Panc1 (cell line): ENCODE results near the gene SPAG4. TPM values are rescaled to one million over a fixed set of nuclear protein-coding genes. Genes with fewer than 3 reads are reported as not detected.
A peak's percentile ranks its signal among the peaks of the same experiment; 100 is the strongest.

Experiments used
- ATAC-seq: fragments of 200-7000 bp; cut with Tn5 transposase; 2 replicates; pipeline ENCODE4 v1.9.1; 2020; ENCODE audit warnings: mild to moderate bottlenecking, moderate library complexity
- BruUV-seq: library from RNA; stranded (reverse); fragments of 400-500 nt; replicated peaks from 2 replicates; lab custom pipeline; 2021; lab: Mats Ljungman, UMichigan
- CTCF ChIA-PET: fragments of 300-600 bp; sonication (Branson Sonifier 250); formaldehyde crosslinking; loops from one replicate; lab custom pipeline; 2022; ENCODE audit warnings: antibody characterized with exemption; lab: Charles Lee
- POLR2A ChIA-PET: fragments of 300-600 bp; sonication (Branson Sonifier 250); formaldehyde crosslinking; loops from one replicate; lab custom pipeline; 2022; ENCODE audit warnings: antibody characterized with exemption; lab: Charles Lee
- DNase-seq: peaks from one replicate; pipeline ENCODE4 v3.0.0-alpha.2; 2010; ENCODE audit warnings: low read depth, low spot score
- H3K27ac ChIP-seq: 2 replicates; pipeline ENCODE4 v1.5.1; 2011; ENCODE audit warnings: mild to moderate bottlenecking, low read length, inconsistent platforms
- H3K27me3 ChIP-seq: fragments of 200-500 bp; sonication (Bioruptor generic); 2 replicates; pipeline ENCODE4 v1.6.0; 2014; ENCODE audit warnings: low read length, inconsistent platforms; ENCODE audit not compliant: control insufficient read depth, insufficient read depth
- H3K36me3 ChIP-seq: fragments of 200-500 bp; sonication (Bioruptor generic); 2 replicates; pipeline ENCODE4 v1.5.1; 2014; ENCODE audit warnings: inconsistent platforms, mild to moderate bottlenecking, low read length, moderate library complexity; ENCODE audit not compliant: control insufficient read depth, insufficient read depth
- H3K4me1 ChIP-seq: 2 replicates; pipeline ENCODE4 v1.5.1; 2011; ENCODE audit warnings: inconsistent platforms, mild to moderate bottlenecking, low read length, moderate library complexity; ENCODE audit not compliant: control insufficient read depth, insufficient read depth
- H3K4me3 ChIP-seq, 2 experiments: 2 replicates each; pipeline ENCODE4 v1.5.1; 2011 to 2012; ENCODE audit warnings: low read depth in 2 of 2, low read length in 2 of 2, mild to moderate bottlenecking in 2 of 2, inconsistent platforms in 1 of 2, moderate library complexity in 1 of 2
- H3K9me3 ChIP-seq: fragments of 200-500 bp; sonication (Bioruptor generic); 2 replicates; pipeline ENCODE4 v1.5.1; 2014; ENCODE audit warnings: low read depth, mild to moderate bottlenecking, inconsistent platforms, low read length, moderate library complexity; ENCODE audit not compliant: control insufficient read depth, insufficient read depth
- POLR2AphosphoS5 ChIP-seq: IDR thresholded peaks from 2 replicates; pipeline ENCODE4 v1.6.1; 2012; ENCODE audit warnings: mild to moderate bottlenecking, low read depth, low read length, moderate library complexity
- SIN3A ChIP-seq: IDR thresholded peaks from 2 replicates; pipeline ENCODE4 v1.6.1; 2012; ENCODE audit warnings: low read depth, mild to moderate bottlenecking, low read length, moderate library complexity, borderline replicate concordance; ENCODE audit not compliant: insufficient read depth
- TCF7L2 ChIP-seq: IDR thresholded peaks from 2 replicates; pipeline ENCODE4 v1.6.1; 2011; ENCODE audit warnings: mild to moderate bottlenecking, low read depth, low read length, inconsistent platforms
- in situ Hi-C: cut with HindIII; loops from 2 replicates; pipeline ENCODE4 v1.10.0; 2016; ENCODE audit warnings: low sequenced_read_pairs, low pct_unique_long_range_greater_than_20kb
- intact Hi-C: fragments of 100-400 bp; cut with micrococcal nuclease; formaldehyde crosslinking; loops from one replicate; pipeline ENCODE4 v1.10.0; 2022; ENCODE audit not compliant: unreplicated experiment
- total RNA-seq: library from RNA; stranded (reverse); gene quantifications from one replicate; pipeline ENCODE4 v1.2.1, GENCODE V29; 2021; ENCODE audit not compliant: unreplicated experiment
- TF ChIP-seq, protein P1 (sequence below): fragments of 450-650 bp; IDR thresholded peaks from 2 replicates; pipeline ENCODE4 v1.5.1; 2017; ENCODE audit warnings: mild to moderate bottlenecking
- TF ChIP-seq, protein P2 (sequence below), 2 experiments: IDR thresholded peaks; 2 replicates each; pipeline ENCODE4 v1.6.1; 2011 to 2012; ENCODE audit warnings: low read depth in 2 of 2, control low read depth in 1 of 2, low read length in 1 of 2, mild to moderate bottlenecking in 1 of 2, moderate library complexity in 1 of 2; ENCODE audit not compliant: insufficient read depth in 1 of 2

SPAG4 gene
- total RNA-seq, 1 experiment from 2014 or later, result 17.6 TPM

DNA sequence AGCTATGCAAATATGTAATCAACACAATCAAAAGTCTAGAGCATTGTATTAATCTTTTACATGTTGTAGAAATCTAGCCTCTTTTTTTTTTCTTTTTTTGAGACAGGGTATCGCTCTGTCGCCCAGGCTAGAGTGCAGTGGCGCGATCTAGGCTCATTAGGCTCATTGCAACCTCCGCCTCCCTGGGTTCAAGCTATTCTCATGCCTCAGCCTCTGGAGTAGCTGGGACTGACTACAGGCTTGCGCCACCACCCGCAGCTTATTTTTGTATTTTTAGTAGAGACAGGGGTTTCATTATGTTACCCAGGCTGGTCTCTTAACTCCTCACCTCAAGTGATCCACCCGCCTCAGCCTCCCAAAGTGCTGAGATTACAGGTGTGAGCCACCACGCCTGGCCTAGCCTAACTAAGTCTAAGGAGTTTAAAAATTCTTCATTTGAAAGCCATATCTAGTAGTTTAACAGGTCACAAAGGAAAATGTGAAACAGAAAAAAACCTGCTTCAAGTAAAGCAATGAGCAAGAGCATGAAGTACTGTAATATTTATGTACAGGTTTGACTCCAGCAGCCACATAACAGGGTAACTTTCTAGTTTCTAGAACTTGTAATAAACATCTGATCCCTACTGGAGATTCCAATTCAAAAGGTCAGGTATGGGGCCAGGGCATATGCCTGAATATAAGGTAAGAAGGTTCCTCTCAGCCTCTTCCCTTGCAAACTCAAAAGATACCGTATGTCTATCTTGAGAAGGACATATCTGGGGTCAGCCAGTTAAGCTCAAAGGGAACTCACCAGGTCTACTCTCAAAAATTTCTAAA lies 44.7 kb downstream of the SPAG4 start:
- Histone ChIP-seq H3K27ac (no peak overlapping the region), H3K4me3 (no peak overlapping the region), H3K9me3 (no peaks in the 10 kb centered on the region), H3K36me3 (peaks cover 3% of the 10 kb centered on the region), H3K27me3 (no peaks in the 10 kb centered on the region), H3K4me1 (peaks cover 23% of the 10 kb centered on the region)
- TF ChIP-seq SIN3A, result no peak
- TF ChIP-seq POLR2AphosphoS5, result no peak
- no peak for TF ChIP-seq TCF7L2
- TF ChIP-seq, protein P1, sequence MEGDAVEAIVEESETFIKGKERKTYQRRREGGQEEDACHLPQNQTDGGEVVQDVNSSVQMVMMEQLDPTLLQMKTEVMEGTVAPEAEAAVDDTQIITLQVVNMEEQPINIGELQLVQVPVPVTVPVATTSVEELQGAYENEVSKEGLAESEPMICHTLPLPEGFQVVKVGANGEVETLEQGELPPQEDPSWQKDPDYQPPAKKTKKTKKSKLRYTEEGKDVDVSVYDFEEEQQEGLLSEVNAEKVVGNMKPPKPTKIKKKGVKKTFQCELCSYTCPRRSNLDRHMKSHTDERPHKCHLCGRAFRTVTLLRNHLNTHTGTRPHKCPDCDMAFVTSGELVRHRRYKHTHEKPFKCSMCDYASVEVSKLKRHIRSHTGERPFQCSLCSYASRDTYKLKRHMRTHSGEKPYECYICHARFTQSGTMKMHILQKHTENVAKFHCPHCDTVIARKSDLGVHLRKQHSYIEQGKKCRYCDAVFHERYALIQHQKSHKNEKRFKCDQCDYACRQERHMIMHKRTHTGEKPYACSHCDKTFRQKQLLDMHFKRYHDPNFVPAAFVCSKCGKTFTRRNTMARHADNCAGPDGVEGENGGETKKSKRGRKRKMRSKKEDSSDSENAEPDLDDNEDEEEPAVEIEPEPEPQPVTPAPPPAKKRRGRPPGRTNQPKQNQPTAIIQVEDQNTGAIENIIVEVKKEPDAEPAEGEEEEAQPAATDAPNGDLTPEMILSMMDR, result no peak
- TF ChIP-seq, protein P2, sequence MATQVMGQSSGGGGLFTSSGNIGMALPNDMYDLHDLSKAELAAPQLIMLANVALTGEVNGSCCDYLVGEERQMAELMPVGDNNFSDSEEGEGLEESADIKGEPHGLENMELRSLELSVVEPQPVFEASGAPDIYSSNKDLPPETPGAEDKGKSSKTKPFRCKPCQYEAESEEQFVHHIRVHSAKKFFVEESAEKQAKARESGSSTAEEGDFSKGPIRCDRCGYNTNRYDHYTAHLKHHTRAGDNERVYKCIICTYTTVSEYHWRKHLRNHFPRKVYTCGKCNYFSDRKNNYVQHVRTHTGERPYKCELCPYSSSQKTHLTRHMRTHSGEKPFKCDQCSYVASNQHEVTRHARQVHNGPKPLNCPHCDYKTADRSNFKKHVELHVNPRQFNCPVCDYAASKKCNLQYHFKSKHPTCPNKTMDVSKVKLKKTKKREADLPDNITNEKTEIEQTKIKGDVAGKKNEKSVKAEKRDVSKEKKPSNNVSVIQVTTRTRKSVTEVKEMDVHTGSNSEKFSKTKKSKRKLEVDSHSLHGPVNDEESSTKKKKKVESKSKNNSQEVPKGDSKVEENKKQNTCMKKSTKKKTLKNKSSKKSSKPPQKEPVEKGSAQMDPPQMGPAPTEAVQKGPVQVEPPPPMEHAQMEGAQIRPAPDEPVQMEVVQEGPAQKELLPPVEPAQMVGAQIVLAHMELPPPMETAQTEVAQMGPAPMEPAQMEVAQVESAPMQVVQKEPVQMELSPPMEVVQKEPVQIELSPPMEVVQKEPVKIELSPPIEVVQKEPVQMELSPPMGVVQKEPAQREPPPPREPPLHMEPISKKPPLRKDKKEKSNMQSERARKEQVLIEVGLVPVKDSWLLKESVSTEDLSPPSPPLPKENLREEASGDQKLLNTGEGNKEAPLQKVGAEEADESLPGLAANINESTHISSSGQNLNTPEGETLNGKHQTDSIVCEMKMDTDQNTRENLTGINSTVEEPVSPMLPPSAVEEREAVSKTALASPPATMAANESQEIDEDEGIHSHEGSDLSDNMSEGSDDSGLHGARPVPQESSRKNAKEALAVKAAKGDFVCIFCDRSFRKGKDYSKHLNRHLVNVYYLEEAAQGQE (IDR thresholded peaks at IDR 0.05; ENCODE audit: insufficient read depth in 1 of 2, low read depth in 2 of 2, low read length in 1 of 2), result no peak
- in situ Hi-C loops, result no loop called here
- ChIA-PET CTCF (interaction anchor here (0.6 kb wide), 1 partner anchor 32 kb away, joined by 3 read pairs; no protein-coding TSS in a partner anchor), POLR2A (interaction anchor here (0.6 kb wide), 2 partner anchors 27 to 46 kb away, joined by 3 read pairs; no protein-coding TSS in a partner anchor)
- BruUV-seq, result no TSS peak
- intact Hi-C loops, result no loop called here
- no peak for DNase-seq
- ATAC-seq, result no peak

DNA sequence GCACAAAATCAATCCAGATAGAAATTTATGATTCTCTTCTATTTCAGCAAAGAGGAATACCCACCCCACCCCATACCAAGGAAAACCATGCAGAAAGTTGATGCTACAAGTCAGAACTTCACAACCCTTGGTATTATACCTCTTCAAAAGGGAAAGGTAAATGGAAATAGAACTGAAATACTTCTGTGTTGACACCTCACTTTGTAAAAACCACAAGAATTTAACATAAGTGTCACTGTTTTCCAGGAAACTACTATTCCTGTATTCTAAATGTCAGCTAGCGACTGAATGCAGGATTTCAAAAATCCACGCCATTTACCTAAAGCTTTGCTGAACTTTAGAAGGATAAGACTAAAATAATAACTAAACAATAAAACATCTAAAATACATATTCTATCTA lies 45.4 kb downstream of the SPAG4 start:
- TF ChIP-seq SIN3A (no peak), TCF7L2 (no peak), POLR2AphosphoS5 (no peak)
- TF ChIP-seq, protein P1, result no peak
- TF ChIP-seq, protein P2 (IDR thresholded peaks at IDR 0.05; ENCODE audit: insufficient read depth in 1 of 2, low read depth in 2 of 2, low read length in 1 of 2), result no peak
- H3K4me1 ChIP-seq, result peaks cover 23% of the 10 kb centered on the region
- ATAC-seq (no peak), DNase-seq (no peak)
- H3K27me3 ChIP-seq, result no peaks in the 10 kb centered on the region
- no peaks in the 10 kb centered on the region for H3K9me3 ChIP-seq
- ChIA-PET CTCF (no interaction called here), POLR2A (interaction anchor here (0.6 kb wide), 1 partner anchor 46 kb away, joined by 3 read pairs; no protein-coding TSS in a partner anchor)
- intact Hi-C loops (no loop called here), in situ Hi-C loops (no loop called here)
- H3K4me3 ChIP-seq, result peak overlapping the region in 1 of 2 experiments; percentile 93; a peak in 2 of 4 replicates
- peaks cover 2% of the 10 kb centered on the region for H3K36me3 ChIP-seq
- BruUV-seq, result no TSS peak
- H3K27ac ChIP-seq, result no peak overlapping the region
